ENCODE results near the gene WDR48. TPM values are rescaled to one million over a fixed set of nuclear protein-coding genes. Genes with fewer than 3 reads are reported as not detected.

The WDR48 gene
- total RNA-seq, 1 donor: 39.8 TPM

DNA sequence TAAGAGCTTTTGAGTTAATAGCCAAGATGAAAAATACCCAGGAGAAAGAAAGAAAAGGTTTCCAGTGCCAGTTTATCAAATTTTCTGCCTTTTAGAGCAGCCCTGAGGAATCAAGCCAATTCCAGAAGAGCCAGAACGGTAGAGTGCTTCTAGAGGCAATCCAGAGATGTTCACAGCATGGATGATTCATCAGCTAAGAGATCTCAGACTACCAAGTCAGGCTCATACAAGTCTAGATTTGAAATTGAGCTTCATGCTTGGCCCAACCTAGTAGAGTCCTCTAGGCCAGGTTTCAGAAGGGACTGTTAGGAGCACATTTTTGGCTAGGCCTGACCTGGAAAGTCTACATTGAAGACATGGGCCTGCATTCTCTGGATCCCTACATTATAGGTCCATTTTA lies 15.5 kb downstream of the WDR48 start:
- H3K4me1 ChIP-seq (ENCODE audit: insufficient read depth, low read length): peaks cover 14% of the 10 kb centered on the region
- no peak overlapping the region for H3K4me2 ChIP-seq (ENCODE audit: insufficient read depth, low read length)
- H2AFZ ChIP-seq (ENCODE audit: low read length): no peak overlapping the region
- no peaks in the 10 kb centered on the region for H4K20me1 ChIP-seq (ENCODE audit: insufficient read depth, low read length)
- no peak for DNase-seq (ENCODE audit: insufficient read length, low spot score, missing footprints)
- H3K9me3 ChIP-seq (ENCODE audit: low read depth, low read length): no peaks in the 10 kb centered on the region
- H3K79me2 ChIP-seq (ENCODE audit: insufficient read depth, low read length): peaks cover 22% of the 10 kb centered on the region
- H3K36me3 ChIP-seq (ENCODE audit: insufficient read depth, low read length): peaks cover 3% of the 10 kb centered on the region
- H3K27ac ChIP-seq (ENCODE audit: low read depth, low read length): no peak overlapping the region
- TF ChIP-seq, protein P1, sequence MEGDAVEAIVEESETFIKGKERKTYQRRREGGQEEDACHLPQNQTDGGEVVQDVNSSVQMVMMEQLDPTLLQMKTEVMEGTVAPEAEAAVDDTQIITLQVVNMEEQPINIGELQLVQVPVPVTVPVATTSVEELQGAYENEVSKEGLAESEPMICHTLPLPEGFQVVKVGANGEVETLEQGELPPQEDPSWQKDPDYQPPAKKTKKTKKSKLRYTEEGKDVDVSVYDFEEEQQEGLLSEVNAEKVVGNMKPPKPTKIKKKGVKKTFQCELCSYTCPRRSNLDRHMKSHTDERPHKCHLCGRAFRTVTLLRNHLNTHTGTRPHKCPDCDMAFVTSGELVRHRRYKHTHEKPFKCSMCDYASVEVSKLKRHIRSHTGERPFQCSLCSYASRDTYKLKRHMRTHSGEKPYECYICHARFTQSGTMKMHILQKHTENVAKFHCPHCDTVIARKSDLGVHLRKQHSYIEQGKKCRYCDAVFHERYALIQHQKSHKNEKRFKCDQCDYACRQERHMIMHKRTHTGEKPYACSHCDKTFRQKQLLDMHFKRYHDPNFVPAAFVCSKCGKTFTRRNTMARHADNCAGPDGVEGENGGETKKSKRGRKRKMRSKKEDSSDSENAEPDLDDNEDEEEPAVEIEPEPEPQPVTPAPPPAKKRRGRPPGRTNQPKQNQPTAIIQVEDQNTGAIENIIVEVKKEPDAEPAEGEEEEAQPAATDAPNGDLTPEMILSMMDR (IDR thresholded peaks at IDR 0.05; ENCODE audit: extremely low read depth, low read depth, low read length): no peak
- no peaks in the 10 kb centered on the region for H3K27me3 ChIP-seq (ENCODE audit: insufficient read depth, low read length)
- no peak overlapping the region for H3K4me3 ChIP-seq (ENCODE audit: insufficient read depth, low read length)

DNA sequence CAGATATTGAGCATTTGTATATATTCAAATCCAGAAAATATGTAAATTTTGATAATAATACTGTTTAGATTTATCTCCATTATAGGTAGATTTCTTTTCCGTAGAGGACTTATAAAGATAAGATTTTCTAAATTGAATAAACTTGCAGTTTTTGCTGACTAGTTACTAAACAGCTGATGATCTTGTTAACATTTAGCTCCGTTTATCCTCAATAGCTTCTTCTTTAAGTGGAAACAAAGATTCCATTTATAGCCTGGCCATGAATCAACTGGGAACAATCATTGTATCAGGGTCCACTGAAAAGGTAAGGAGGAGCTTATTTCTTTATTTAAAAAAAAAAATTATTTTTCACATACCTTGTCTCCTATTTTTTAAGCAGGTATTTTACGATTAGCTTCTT lies 16.7 kb downstream of the WDR48 start:
- Histone ChIP-seq H3K36me3 (ENCODE audit: insufficient read depth, low read length) (peaks cover 3% of the 10 kb centered on the region), H3K79me2 (ENCODE audit: insufficient read depth, low read length) (peaks cover 10% of the 10 kb centered on the region)

DNA sequence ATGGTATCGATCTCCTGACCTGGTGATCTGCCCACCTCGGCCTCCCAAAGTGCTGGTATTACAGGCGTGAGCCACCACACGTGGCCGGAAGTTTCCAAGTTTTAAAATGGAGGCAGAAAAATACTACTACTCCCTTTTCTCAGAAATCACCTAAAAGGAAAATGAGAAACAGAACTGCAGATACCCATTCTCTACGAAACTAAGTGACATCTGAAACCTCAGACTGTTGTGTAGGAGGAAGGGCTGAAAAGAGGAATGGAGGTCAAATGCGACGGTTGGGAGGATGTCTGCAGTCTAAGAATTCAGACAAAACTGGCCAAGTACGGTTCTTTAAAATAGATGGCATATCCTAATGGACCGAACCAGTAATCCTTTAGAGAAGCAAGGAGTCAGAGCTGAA lies 24.1 kb downstream of the WDR48 start:
- H3K36me3 ChIP-seq (ENCODE audit: insufficient read depth, low read length): peaks cover 35% of the 10 kb centered on the region
- no peak overlapping the region for H2AFZ ChIP-seq (ENCODE audit: low read length)
- no peak overlapping the region for H3K27ac ChIP-seq (ENCODE audit: low read depth, low read length)
- H3K4me2 ChIP-seq (ENCODE audit: insufficient read depth, low read length): no peak overlapping the region
- no peak overlapping the region for H3K4me3 ChIP-seq (ENCODE audit: insufficient read depth, low read length)
- no peaks in the 10 kb centered on the region for H3K27me3 ChIP-seq (ENCODE audit: insufficient read depth, low read length)
- TF ChIP-seq, protein P1 (IDR thresholded peaks at IDR 0.05; ENCODE audit: extremely low read depth, low read depth, low read length): no peak
- no peaks in the 10 kb centered on the region for H3K9me3 ChIP-seq (ENCODE audit: low read depth, low read length)
- no peaks in the 10 kb centered on the region for H3K79me2 ChIP-seq (ENCODE audit: insufficient read depth, low read length)
- no peaks in the 10 kb centered on the region for H3K4me1 ChIP-seq (ENCODE audit: insufficient read depth, low read length)
- no peak for DNase-seq (ENCODE audit: insufficient read length, low spot score, missing footprints)
- H4K20me1 ChIP-seq (ENCODE audit: insufficient read depth, low read length): no peaks in the 10 kb centered on the region

More for the DNA sequence above, 16.7 kb downstream of the WDR48 start:
- Histone ChIP-seq H4K20me1 (ENCODE audit: insufficient read depth, low read length) (no peaks in the 10 kb centered on the region), H3K9me3 (ENCODE audit: low read depth, low read length) (no peaks in the 10 kb centered on the region), H3K4me1 (ENCODE audit: insufficient read depth, low read length) (peaks cover 14% of the 10 kb centered on the region), H3K4me2 (ENCODE audit: insufficient read depth, low read length) (no peak overlapping the region), H3K4me3 (ENCODE audit: insufficient read depth, low read length) (no peak overlapping the region), H3K27ac (ENCODE audit: low read depth, low read length) (no peak overlapping the region), H3K27me3 (ENCODE audit: insufficient read depth, low read length) (no peaks in the 10 kb centered on the region), H2AFZ (ENCODE audit: low read length) (no peak overlapping the region)
- TF ChIP-seq, protein P1 (IDR thresholded peaks at IDR 0.05; ENCODE audit: extremely low read depth, low read depth, low read length): no peak
- no peak for DNase-seq (ENCODE audit: insufficient read length, low spot score, missing footprints)

DNA sequence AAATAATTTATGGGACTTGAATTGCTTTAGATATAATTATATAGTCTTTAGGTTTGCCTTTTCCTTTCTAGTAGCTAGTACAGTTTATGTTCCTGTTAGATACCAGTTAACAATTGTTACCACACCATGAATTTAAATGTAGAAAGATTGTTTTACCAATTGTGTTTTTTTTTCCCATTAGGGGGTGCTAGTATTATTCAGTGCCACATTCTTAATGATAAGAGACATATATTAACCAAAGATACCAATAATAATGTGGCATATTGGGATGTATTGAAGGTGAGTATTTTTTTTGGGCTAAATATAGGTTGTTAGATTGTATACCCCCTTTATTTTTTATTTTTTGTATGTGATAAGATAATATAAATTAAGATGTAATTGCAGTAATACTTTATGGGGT lies 27.7 kb downstream of the WDR48 start:
- H3K36me3 ChIP-seq (ENCODE audit: insufficient read depth, low read length): peaks cover 30% of the 10 kb centered on the region
- H4K20me1 ChIP-seq (ENCODE audit: insufficient read depth, low read length): no peaks in the 10 kb centered on the region
- TF ChIP-seq, protein P1 (IDR thresholded peaks at IDR 0.05; ENCODE audit: extremely low read depth, low read depth, low read length): no peak
- H3K27me3 ChIP-seq (ENCODE audit: insufficient read depth, low read length): no peaks in the 10 kb centered on the region
- DNase-seq (ENCODE audit: insufficient read length, low spot score, missing footprints): no peak
- no peaks in the 10 kb centered on the region for H3K4me1 ChIP-seq (ENCODE audit: insufficient read depth, low read length)
- H3K79me2 ChIP-seq (ENCODE audit: insufficient read depth, low read length): no peaks in the 10 kb centered on the region
- H3K4me3 ChIP-seq (ENCODE audit: insufficient read depth, low read length): no peak overlapping the region
- H3K4me2 ChIP-seq (ENCODE audit: insufficient read depth, low read length): no peak overlapping the region
- H2AFZ ChIP-seq (ENCODE audit: low read length): no peak overlapping the region
- H3K9me3 ChIP-seq (ENCODE audit: low read depth, low read length): no peaks in the 10 kb centered on the region
- H3K27ac ChIP-seq (ENCODE audit: low read depth, low read length): no peak overlapping the region
